ENCODE data around the gene ALDOB.

GRCh38 chr9:101429736-101430135, 5.8 kb downstream of the ALDOB start:
- no peak for TF ChIP-seq CTCF (IDR thresholded peaks at IDR 0.05)
- no peak for TF ChIP-seq EP300 (IDR thresholded peaks at IDR 0.05)
- no peak for TF ChIP-seq POLR2A (IDR thresholded peaks at IDR 0.05)
